Pancreas (tissue), 10 donors: ENCODE data around the gene HK1. TPM values are rescaled to one million over a fixed set of nuclear protein-coding genes. Genes with fewer than 3 reads are reported as not detected.

Experiments
- ATAC-seq, 4 donors: fragments of 200-7000 bp; cut with Tn5 transposase; one replicate each; pipeline versions ENCODE4 v1.8.0 to v1.9.1; 2020; ENCODE audit warnings: mild to moderate bottlenecking in 4 of 4, moderate library complexity in 4 of 4
- DNase-seq, 6 donors: peaks; one replicate each; pipeline ENCODE4 v3.0.0-alpha.2; 2020
- FAIRE-seq: peaks from 2 replicates; lab custom pipeline; 2012; peaks lifted over from hg19 to GRCh38; lab: Jason Lieb, UNC
- H3K27ac ChIP-seq, 4 donors: fragments of 200-600 bp; sonication (generic); 1 replicate in 3 of 4; 2 replicates in 1 of 4; pipeline versions ENCODE4 v1.5.0 to v1.8.0; 2020
- H3K27me3 ChIP-seq, 4 donors: fragments of 200-600 bp; one replicate each; pipeline ENCODE4 v1.8.0; 2021
- H3K36me3 ChIP-seq, 3 donors: fragments of 200-600 bp; sonication (generic) in 1 of 3; one replicate each; pipeline versions ENCODE4 v1.5.0 to v1.8.0; 2020 to 2021
- H3K4me1 ChIP-seq, 3 donors: fragments of 200-600 bp; one replicate each; pipeline ENCODE4 v1.8.0; 2021
- H3K4me3 ChIP-seq, 4 donors: fragments of 200-600 bp; sonication (generic) in 2 of 4; one replicate each; pipeline versions ENCODE4 v1.5.0 to v1.8.0; 2020 to 2021
- H3K9me3 ChIP-seq, 4 donors: fragments of 200-600 bp; one replicate each; pipeline ENCODE4 v1.8.0; 2021
- WGBS, 2 donors: extraction: QIAGEN DNeasy Blood & Tissue Kit; methylation state at CpG; one replicate each; pipeline ENCODE4 v1.1.7; 2013; 5-methylcytosine and 5-hydroxymethylcytosine counted together
- intact Hi-C, 3 donors: fragments of 100-400 bp; cut with DNase I; formaldehyde crosslinking; loops; one replicate each; pipeline versions ENCODE4 v1.11.1 to v1.14.2; 2022
- polyA plus RNA-seq, 2 donors: library from polyadenylated mRNA; stranded (reverse); fragments of 200-250 nt; gene quantifications; one replicate each; pipeline ENCODE4 v1.2.3, GENCODE V29; 2013
- total RNA-seq, 6 donors: library from RNA; stranded (reverse); fragmentation: NEBNext Ultra II Directional in 4 of 6; extraction: Animal tissue kit (Norgen Biotek cat#: 25700) in 4 of 6; gene quantifications; one replicate each; pipeline versions ENCODE4 v1.2.1 to v1.2.4, GENCODE V29; 2021 to 2023
- TF ChIP-seq, protein P1 (sequence below), 4 donors: fragments of 200-600 bp; sonication (generic) in 3 of 4; IDR thresholded peaks; one replicate each; pipeline versions ENCODE4 v1.5.0 to v1.8.0; 2021; ENCODE audit warnings: antibody characterized with exemption in 4 of 4
- donor health status: healthy with polysubstance abuse.
- donor health status: DM: no; HTN: no; CAD: no; lungs with moderate emphysema.
- donor health status: DM: no; HTN: no; CAD: no.
- donor health status: control.
- donor health status: control.
- donor health status: Bipolar disorder and iron deficiency.
- donor health status: DM: yes; HTN: yes; CAD: no.
- donor health status: DM: no; HTN: no; CAD: no.
- donor health status: DM: no; HTN: no; CAD: no.
- donor health status: DM: yes; HTN: yes; CAD: no.

Gene HK1
- total and polyA plus RNA-seq, 8 donors = 6.7 to 18.1 (median 8.6) TPM

DNA sequence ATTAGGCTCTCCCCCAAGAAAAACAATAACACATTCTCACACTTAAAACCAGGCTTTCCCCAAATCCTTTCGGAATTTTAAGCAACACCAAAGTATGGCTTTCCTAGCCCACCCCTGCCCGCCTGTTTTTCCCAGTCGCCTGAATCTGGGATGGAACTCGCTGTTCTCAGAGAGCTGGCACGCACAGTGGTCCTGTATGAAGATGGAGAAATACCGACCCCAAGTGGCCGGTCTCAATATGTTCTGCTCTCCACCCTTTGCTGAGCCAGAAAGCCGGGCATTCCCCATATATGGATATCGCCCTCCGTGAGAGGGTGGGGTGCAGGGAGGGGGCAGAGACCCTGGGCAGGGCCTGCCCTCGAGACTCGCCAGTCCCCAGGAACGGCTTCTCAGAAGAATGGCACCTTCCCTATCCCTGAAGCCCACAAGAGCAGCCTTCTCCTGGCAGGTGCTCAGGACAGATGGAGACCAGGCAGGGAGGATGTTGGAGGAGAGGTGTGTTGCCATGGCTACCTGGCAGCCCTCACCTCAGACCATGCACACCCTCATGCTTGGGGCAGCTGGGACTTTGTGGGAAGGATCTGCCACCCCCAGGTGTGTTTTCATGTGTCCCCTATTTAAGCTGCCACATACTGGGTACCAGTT is 135.0 kb downstream of the HK1 start:
- H3K27me3 ChIP-seq = no peaks in the 10 kb centered on the region
- FAIRE-seq = no peak
- WGBS, 2 donors = 12 to 19% methylated on average over 13 of the region's 13 CpGs

DNA sequence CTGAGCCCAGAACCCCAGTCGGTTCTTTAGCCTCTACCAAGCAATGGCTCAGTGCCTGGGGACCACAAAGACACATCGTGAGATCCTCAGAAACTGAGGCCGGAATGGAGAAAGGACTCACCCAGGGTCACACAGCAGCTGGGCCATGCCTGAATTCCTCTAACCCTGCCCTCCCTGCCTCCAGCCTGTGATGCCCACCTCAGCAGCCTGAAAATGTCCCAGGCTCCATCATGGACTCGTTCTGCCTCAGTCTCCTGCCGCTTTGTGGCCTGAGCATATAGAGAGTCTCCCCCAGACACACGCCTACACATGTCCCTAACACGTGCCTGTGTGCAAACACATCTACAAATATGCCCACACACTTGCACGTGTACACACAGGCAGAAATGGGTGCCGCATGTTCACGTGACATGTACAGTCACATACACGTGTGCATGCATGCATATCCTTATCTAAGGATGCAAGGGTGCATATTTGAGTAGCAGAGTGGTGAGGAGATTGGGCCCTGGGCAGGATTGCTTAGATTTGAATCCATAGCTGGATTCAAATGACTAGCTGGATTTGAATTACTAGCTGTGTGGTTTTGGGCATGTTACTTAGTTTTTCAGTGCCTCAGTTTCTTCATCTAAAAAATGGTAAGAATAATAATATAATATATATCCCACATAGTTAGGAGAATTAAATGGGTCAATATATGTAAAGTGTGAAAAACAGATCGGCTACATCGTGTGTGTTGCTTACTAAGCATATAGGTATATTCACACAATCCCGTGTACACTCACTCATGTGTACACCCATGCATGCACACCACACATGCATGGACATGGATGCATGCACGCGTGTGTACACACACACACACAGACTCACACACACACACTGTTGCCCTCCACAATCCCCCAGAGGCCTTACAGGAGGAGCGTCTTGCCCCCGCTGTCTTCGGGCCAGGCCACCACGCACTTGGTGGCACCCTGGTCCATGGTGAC is 136.0 kb downstream of the HK1 start:
- ATAC-seq (no peak), FAIRE-seq (no peak), DNase-seq (no peak)
- intact Hi-C loops = loop anchor here in 2 of 3 donors (5.0 to 10.0 kb wide), 3 partner anchors 88 to 220 kb away; partner anchors contain the start of gene FAM241B (in 2 of the 2)
- Histone ChIP-seq H3K9me3 (no peaks in the 10 kb centered on the region), H3K27me3 (no peaks in the 10 kb centered on the region), H3K4me3 (no peak overlapping the region), H3K27ac (no peak overlapping the region), H3K36me3 (no peaks in the 10 kb centered on the region), H3K4me1 (peaks cover 0 to under 1% (median 0%) of the 10 kb centered on the region in 3 donors)
- TF ChIP-seq, protein P1, sequence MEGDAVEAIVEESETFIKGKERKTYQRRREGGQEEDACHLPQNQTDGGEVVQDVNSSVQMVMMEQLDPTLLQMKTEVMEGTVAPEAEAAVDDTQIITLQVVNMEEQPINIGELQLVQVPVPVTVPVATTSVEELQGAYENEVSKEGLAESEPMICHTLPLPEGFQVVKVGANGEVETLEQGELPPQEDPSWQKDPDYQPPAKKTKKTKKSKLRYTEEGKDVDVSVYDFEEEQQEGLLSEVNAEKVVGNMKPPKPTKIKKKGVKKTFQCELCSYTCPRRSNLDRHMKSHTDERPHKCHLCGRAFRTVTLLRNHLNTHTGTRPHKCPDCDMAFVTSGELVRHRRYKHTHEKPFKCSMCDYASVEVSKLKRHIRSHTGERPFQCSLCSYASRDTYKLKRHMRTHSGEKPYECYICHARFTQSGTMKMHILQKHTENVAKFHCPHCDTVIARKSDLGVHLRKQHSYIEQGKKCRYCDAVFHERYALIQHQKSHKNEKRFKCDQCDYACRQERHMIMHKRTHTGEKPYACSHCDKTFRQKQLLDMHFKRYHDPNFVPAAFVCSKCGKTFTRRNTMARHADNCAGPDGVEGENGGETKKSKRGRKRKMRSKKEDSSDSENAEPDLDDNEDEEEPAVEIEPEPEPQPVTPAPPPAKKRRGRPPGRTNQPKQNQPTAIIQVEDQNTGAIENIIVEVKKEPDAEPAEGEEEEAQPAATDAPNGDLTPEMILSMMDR (IDR thresholded peaks at IDR 0.05) = no peak
- 76 to 84% methylated on average over 20 of the region's 20 CpGs for WGBS, 2 donors

More for the DNA sequence above, 135.0 kb downstream of the HK1 start:
- intact Hi-C loops = loop anchor here in 1 of 3 donors (5.0 to 10.0 kb wide), 2 partner anchors 89 to 221 kb away; partner anchors contain the start of gene FAM241B
- no peak overlapping the region for H3K27ac ChIP-seq
- TF ChIP-seq, protein P1 (IDR thresholded peaks at IDR 0.05) = peak in 2 of 4 donors; percentile 7 to 13
- ATAC-seq = peak in 2 of 4 donors; percentile 18 to 19
- H3K9me3 ChIP-seq = no peaks in the 10 kb centered on the region
- peak in 2 of 6 donors; percentile 35 to 40 for DNase-seq
- H3K4me1 ChIP-seq = peaks cover 0 to 4% (median 4%) of the 10 kb centered on the region in 3 donors
- H3K36me3 ChIP-seq = no peaks in the 10 kb centered on the region
- no peak overlapping the region for H3K4me3 ChIP-seq

DNA sequence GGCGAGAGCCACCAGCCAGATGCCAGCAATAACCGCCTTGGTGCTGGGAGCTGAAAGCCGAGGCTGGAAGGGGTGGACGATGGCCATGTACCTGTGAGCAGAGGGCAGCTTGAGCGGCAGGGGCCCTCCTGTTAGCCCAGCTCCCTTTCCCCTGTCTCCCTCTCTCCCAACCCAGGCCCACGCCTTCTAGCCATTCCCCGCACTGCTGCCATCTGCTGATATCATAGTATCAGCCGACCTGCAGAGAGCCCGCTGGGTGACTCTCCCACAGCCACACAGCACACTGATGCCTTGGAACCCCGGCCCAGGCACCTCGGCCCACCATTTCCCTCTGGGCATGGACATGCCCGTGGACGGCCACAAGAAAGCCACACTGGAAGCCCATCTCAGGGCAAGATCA is 136.8 kb downstream of the HK1 start:
- H3K9me3 ChIP-seq = no peaks in the 10 kb centered on the region
- no peaks in the 10 kb centered on the region for H3K36me3 ChIP-seq
- no peaks in the 10 kb centered on the region for H3K4me1 ChIP-seq
- TF ChIP-seq, protein P1 (IDR thresholded peaks at IDR 0.05) = no peak
- no peaks in the 10 kb centered on the region for H3K27me3 ChIP-seq
- intact Hi-C loops = loop anchor here in 2 of 3 donors (5.0 to 10.0 kb wide), 2 partner anchors 217 to 220 kb away; partner anchors contain the start of gene FAM241B (in 2 of the 2)
- no peak overlapping the region for H3K4me3 ChIP-seq
- no peak for FAIRE-seq
- ATAC-seq = no peak
- no peak overlapping the region for H3K27ac ChIP-seq
- DNase-seq = no peak
- 73 to 79% methylated on average over 13 of the region's 13 CpGs for WGBS, 2 donors

DNA sequence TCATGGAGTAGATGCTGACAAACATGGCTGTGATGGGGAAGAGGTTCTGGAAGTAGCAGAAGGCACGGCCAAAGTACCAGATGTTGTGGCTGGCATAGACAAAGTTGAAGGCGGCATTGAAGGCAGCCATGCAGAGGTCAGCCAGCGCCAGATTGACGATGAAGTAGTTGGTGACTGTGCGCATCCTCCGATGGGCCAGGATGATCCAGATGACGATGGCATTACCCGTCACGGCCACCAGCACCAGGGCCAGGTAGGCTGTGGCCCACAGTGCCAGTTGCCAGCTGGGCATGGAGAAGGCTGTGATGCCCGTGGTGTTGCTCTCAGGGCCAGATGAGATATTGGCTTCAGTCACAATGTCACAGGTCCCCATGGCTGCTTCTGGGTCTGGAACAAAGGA is 137.7 kb downstream of the HK1 start:
- no peaks in the 10 kb centered on the region for H3K9me3 ChIP-seq
- no peak overlapping the region for H3K27ac ChIP-seq
- TF ChIP-seq, protein P1 (IDR thresholded peaks at IDR 0.05) = no peak
- 82 to 92% methylated on average over 10 of the region's 10 CpGs for WGBS, 2 donors
- no peak for FAIRE-seq
- DNase-seq = no peak
- no peaks in the 10 kb centered on the region for H3K4me1 ChIP-seq
- no peaks in the 10 kb centered on the region for H3K27me3 ChIP-seq
- ATAC-seq = no peak
- intact Hi-C loops = loop anchor here in 2 of 3 donors (5.0 to 10.0 kb wide), 2 partner anchors 216 to 219 kb away; partner anchors contain the start of gene FAM241B (in 2 of the 2)
- H3K36me3 ChIP-seq = no peaks in the 10 kb centered on the region
- no peak overlapping the region for H3K4me3 ChIP-seq
